DMS53 (cell line): ENCODE results near the gene DNM3.

Experiments used
- DNase-seq: peaks from one replicate; lab custom pipeline; 2025; lab: John Stamatoyannopoulos, UW

Gene DNM3

DNA sequence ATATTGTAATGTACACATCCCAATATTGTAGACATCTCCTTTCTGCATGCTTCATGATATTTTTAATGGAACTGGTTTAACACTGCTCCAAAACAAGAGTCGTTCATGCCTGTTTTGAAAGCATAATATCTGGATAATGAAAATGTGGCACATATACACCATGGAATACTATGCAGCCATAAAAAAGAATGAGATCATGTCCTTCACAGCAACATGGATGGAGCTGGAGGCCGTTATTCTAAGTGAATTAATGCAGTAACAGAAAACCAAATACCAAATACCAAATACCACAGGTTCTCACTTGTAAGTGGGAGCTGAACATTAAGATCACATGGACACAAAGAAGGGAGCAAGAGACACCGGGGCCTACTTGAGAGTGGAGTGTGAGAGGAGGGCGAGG, 487.0 kb downstream of the DNM3 start:
- no peak for DNase-seq

GRCh38 chr1:172332230-172332629, 490.9 kb downstream of the DNM3 start:
- DNase-seq = no peak

DNA sequence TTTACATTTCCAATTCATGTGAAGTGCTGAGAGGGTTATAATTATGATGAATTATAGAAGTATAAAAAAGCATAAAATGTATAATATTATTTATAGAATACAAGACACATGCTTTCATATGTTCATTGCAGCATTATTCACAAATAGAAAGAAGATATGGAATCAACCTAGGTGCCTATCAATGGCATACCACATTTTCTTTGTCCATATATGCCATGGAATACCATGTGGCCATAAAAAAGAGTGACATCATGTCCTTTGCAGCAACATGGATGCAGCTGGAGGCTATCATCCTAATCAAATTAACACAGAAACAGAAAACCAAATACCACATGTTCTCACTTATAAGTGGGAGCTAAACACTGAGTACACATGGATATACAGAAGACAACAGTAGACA, 494.1 kb downstream of the DNM3 start:
- no peak for DNase-seq

DNA sequence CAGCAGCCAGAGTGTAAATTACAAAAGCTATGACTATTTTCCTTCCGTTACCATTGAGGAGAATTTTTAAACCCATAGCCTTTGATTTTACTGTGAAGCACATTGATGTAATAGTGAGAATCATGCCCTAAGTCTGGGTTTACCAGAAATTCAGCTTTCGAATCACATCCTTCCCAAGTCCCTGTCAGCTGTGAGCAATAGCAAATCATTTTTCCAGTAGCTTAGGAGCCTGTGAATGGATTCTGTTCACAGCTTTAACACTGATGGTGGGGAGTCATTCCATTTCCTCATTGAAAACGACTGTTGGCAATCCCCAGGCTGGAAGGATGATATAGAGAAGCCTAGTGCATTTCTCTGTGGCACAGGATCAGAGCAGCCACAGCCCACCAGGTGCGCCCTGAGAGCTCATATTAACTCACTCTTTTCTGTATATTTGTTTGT, 497.0 kb downstream of the DNM3 start:
- no peak for DNase-seq

DNA sequence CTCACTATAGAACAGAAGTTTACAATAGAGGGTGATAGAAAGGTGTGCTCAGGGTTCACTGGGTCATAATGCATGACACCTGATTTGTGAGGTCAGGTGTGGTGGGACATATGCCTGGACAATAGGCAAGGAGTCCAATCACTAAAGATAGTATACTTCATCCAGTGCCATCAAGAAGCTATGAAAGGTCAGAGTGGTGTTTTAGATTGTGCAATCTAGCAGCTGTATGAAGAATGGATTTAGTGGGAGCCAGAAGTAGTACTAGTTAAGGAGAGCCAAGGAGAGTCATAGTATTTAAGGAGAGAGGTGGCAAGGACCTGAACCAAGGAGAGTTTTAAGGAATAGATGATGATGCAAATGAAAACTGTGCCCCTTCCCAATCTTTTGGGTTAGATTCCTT, 498.5 kb downstream of the DNM3 start:
- DNase-seq = no peak

- DNase-seq = no peak
These were observed 499.2 kb downstream of the DNM3 start for GRCh38 chr1:172340520-172340919.

DNA sequence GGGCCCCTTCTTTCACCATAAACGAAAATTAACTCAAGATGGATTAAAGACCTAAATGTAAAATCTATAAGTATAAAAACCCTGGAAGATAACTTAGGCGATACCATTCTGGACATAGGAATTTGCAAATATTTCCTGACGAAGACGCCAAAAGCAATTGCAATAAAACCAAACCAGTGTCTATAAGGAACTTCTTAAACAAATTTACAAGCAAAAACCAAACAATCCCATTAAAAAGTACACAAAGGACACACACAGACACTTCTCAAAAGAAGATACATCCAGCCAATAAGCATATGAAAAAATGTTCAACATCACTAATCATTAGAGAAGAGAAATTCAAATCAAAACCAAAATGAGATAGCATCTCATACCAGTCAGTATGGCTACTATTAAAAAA, 500.4 kb downstream of the DNM3 start:
- no peak for DNase-seq

DNA sequence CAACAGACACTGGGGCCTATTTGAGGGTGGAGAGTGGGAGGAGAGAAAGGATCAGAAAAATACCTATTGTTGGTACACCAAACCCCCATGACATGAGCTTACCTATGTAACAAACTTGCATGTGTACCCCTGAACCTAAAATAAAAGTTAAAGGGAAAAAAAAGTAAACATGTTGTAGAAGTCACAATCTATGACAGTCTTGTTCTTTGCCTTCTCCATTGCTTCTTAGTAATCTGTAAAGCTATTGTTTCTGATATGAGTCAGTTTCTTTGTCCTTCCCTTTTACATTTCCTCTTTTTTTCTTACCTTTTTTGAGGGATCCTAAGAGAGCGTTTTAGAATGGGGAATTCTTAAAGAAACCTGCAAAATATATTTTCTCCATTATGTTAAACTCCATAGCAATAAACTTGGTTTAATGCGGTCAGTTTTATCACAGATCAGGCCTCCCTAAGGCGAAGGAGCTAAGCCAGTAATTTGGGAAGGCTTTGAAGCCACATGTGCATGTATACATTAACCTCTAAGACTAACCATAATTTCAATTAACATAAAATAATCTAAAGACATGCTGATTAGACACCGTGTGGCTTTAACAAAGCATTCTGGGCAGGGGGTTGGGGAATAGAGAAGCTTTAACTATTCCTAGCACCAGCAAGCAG, 501.4 kb downstream of the DNM3 start:
- DNase-seq = no peak

DNA sequence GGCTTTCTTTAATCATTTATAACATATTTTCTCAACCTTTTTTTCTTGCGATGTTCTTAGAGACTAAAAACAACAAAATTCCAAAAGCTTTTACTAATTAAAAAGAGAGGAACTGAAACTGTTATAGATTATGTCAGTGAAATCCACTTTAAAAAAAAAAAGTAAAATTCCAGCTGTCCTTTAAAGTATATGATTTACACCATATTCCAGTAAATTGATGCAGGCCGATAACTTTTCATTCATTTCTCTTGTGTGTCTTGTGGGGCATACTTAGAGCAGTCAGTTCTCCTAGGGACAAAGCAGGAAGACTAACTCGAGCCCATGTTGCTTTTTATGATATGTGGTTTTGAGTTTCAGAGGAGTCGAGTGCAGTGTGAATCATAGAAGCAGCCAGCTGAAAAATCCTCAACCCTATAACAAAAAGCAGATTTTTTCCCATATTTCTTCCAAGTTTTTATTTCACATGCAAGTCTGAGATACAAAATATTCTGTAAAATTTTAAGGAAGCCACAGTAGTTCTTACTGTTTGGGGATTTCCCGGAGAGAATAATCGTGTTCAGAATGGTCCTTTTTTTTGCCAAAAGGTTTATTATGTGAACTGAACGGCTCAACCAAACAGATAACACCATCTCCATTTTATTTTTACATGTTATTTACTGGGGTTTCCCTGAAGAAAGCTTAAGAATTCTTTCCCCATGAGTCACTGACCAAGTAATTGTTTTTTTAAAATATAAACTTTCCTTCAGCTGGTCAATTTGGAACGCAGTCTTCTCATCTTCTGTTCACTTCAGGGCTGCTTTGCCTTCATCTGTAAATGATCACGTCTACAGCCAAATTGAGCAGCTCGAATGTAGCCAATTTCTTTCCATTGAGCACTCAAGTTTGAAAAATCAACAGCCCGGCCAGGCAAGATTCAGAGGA, 502.2 kb downstream of the DNM3 start:
- DNase-seq = no peak

GRCh38 chr1:172344444-172344843, 503.1 kb downstream of the DNM3 start:
- no peak for DNase-seq

DNA sequence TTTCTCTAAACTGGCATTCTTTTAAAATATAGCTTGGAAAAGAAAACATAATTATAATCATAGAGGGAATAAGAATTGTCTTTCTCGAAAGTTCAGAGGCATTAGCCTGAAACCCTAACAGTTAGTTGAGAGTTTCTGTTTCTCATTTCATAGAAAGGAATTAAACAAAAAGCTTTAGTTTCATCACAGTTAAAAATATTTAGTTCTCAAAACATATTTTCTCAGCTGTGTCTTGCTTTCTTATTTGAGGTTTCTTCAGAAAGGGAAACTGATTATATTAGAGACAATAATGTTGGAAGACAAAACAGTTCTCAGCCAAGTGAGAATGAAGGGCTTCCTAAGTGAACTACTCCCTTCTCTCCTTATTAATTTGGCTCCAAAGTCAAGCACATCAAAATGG, 503.8 kb downstream of the DNM3 start:
- no peak for DNase-seq

DNA sequence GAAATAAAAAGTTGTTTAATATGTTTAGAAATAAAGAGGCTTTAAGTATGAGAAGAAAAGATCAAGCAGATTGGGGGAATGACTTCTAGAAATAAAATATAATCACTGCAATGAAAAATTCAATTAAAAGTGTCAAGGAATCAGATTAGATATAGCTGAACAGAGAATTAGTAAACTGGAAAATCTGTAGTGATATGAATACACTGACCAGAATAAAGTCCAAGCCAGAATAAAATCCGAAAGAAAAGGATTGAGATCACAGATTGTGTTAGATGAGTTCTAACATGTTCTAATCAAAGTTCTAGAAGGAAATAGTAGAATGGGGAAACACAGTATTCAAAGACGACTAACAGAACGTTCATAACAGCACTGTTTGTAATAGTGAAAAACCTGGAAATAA, 506.1 kb downstream of the DNM3 start:
- DNase-seq = no peak

GRCh38 chr1:172350856-172351255, 509.6 kb downstream of the DNM3 start:
- DNase-seq = no peak

DNA sequence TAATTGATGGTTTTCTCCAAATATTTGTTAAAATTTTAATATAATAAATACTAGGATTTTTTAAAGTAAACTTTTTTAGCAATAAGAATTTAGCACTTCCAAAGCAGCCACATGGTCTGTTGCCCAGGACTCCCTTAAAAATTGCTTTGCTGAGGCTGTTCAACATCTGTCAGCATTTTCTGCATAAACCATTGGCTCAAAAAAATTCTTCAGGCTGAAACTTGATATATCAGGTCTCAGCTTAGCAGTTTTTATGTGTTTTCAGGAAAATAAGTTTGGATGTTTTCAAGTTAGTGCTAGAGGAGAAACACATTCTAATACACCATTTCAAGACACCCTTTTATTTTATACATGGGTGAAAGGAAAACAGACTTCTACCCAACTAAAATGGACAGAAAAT, 510.0 kb downstream of the DNM3 start:
- no peak for DNase-seq

DNA sequence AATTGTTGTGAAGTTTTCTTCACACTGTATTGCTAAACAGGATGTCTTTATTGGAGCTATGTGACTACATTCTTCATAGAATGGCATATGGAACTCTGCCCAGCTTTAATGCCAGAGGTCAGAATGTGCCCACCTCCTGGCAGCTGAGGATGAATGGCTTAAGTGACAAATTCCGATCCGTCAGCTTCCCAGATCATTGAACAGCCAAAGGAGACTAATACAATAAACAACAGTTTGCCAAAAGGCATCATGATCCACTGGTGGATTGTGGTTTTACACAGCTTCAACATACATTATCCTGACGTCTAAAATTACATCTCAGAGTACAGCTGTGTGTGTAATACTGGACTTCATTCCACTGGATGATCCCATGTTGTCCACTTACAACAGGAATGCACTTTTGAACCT, 510.5 kb downstream of the DNM3 start:
- no peak for DNase-seq

DNA sequence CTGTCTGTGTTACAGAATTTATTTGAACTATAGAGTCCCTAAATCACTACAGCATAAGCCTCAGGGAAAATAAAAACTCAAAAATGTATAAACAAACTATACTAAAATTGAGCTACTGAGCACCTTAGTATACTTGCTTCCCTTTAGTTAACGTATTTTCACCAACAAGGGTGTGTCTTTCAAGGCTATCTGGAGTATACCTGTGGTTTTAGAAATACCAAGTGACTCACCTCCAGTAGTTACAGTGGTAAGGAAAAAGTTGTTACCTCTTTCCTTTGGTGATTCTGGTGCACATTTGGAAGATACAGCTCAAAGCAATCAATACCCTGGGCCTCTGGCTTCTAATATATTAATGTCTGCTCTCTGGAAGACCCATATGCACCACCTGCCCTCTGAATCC, 511.1 kb downstream of the DNM3 start:
- no peak for DNase-seq

GRCh38 chr1:172354291-172355274, 513.3 kb downstream of the DNM3 start:
- DNase-seq = no peak

- no peak for DNase-seq
These were observed 515.3 kb downstream of the DNM3 start for GRCh38 chr1:172356620-172357019.

GRCh38 chr1:172357753-172358385, 516.6 kb downstream of the DNM3 start:
- no peak for DNase-seq

DNA sequence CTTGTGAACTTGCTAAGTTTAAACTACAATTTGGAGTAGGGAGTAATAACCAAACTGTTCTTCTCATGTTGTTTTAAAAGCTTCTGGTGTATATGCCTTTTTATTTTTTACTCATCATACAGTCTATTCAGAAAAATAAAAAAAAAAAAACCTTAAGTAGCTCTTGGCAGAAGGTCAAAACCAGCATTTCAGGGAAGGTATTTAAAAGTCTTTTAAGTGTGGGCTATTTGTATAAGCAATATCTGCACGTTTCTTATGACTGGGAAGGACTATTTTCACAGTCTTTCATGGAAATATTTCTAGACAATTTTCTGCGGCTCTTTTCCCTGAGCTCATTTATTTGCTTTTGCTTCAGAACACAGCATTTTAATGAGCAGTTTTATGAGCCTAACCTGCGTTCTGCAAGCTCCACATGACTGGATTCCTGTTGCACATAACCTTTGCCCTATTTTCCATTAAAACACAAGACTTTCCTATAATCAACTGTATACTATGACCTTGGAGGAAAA, 518.2 kb downstream of the DNM3 start:
- peak; percentile 71 for DNase-seq

GRCh38 chr1:172360511-172360910, 519.2 kb downstream of the DNM3 start:
- no peak for DNase-seq

GRCh38 chr1:172360985-172361384, 519.7 kb downstream of the DNM3 start:
- DNase-seq = no peak
